ENCODE measurements around the gene PPP1R16B. TPM values are rescaled to one million over a fixed set of nuclear protein-coding genes. Genes with fewer than 3 reads are reported as not detected.

PPP1R16B gene
- total RNA-seq, 1 donor from 2014 or later, result 12.9 TPM

DNA sequence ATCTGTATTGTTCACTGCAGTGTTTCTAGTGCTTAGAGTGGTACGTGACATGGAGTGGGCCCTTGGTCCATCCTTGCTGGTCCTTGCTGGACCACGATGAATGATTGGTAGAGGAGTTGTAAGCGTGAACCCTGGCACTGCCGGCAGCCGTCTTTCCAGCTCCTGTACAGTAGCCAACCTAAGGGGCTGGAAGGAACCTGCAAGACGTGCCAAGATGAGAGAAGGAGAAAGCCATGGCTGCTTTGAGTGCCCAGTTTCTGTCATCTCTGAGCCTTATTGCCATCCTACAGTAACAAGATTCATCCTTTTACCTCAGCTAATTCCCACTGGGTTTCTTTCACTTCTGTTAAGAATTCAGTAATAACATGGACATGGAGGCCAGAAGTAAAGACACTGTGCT is 162.6 kb downstream of the PPP1R16B start:
- no peak for DNase-seq

DNA sequence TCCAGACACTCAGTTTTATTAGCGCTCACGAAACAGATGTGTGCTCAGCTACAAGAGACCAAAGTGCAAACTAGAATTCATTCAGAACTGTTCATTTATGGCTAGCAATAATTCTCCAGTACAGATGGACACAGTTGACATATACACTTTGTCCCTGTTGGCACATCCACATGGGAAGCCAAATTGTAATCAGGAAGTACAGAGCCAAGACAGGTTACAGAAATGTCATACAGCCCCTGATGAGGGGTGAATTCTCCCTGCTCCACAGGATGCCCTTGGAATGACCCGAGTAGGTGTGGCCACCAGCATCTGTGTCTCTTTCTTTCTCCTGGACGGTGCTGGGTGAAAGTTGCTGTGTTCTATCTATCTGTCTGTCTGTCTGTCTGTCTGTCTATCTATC is 164.2 kb downstream of the PPP1R16B start:
- no peak for DNase-seq

GRCh38 chr20:38970302-38970701 is 164.8 kb downstream of the PPP1R16B start:
- no peak for DNase-seq

Small RNA genes within 50 kb of the gene (small RNA-seq; reads per million reads assigned to genes)
- not detected for gene AL023803.1

Other genes with a start within 250 kb of the PPP1R16B start
- gene ADIG, start 224.5 kb upstream of the PPP1R16B start, total RNA-seq, result not detected
- gene ARHGAP40, start 203.9 kb upstream of the PPP1R16B start, total RNA-seq, result not detected
- gene SLC32A1, start 81.2 kb upstream of the PPP1R16B start, total RNA-seq, result 6.4 TPM
- gene ACTR5, start 57.2 kb upstream of the PPP1R16B start, total RNA-seq, result 10.1 TPM
- gene FAM83D, start 120.7 kb downstream of the PPP1R16B start, total RNA-seq, result 1.7 TPM
- 12.6 TPM for gene DHX35, start 156.6 kb downstream of the PPP1R16B start, total RNA-seq

All from occipital lobe (tissue), 3 donors.